Measurements from ENCODE around the gene ARHGAP27.
"Not testable (repeated sequence)": the region's sequence is repeated elsewhere in the genome, so short reads cannot be mapped to it uniquely, and the experiment has no call there.

The ARHGAP27 gene

GRCh38 chr17:45346216-45347015 lies 86.3 kb downstream of the ARHGAP27 start:
- no peak for DNase-seq
- H3K4me1 Mint-ChIP-seq = peaks cover 24% of the 10 kb centered on the region

GRCh38 chr17:45345554-45346215 lies 87.0 kb downstream of the ARHGAP27 start:
- Mint-ChIP-seq H3K36me3 (ENCODE audit: low read depth) (no peaks in the 10 kb centered on the region), H3K27me3 (ENCODE audit: low read depth, poor library complexity) (peaks cover 14% of the 10 kb centered on the region), H3K4me1 (peaks cover 27% of the 10 kb centered on the region), H3K4me3 (no peak overlapping the region), H3K27ac (no peak overlapping the region), H3K9me3 (peaks cover 3% of the 10 kb centered on the region)
- TF ChIP-seq CTCF (IDR thresholded peaks at IDR 0.05) = no peak
- DNase-seq = no peak

More at GRCh38 chr17:45346216-45347015, 86.3 kb downstream of the ARHGAP27 start:
- Mint-ChIP-seq H3K36me3 (ENCODE audit: low read depth) (no peaks in the 10 kb centered on the region), H3K27ac (no peak overlapping the region), H3K4me3 (no peak overlapping the region), H3K9me3 (peaks cover 9% of the 10 kb centered on the region), H3K27me3 (ENCODE audit: low read depth, poor library complexity) (peaks cover 14% of the 10 kb centered on the region)
- TF ChIP-seq CTCF (IDR thresholded peaks at IDR 0.05) = no peak

- H3K4me3 Mint-ChIP-seq = no peak overlapping the region
- H3K9me3 Mint-ChIP-seq = peaks cover 3% of the 10 kb centered on the region
- H3K4me1 Mint-ChIP-seq = peaks cover 27% of the 10 kb centered on the region
- no peak for TF ChIP-seq CTCF (IDR thresholded peaks at IDR 0.05)
- H3K27ac Mint-ChIP-seq = no peak overlapping the region
- DNase-seq = no peak
- peaks cover 14% of the 10 kb centered on the region for H3K27me3 Mint-ChIP-seq (ENCODE audit: low read depth, poor library complexity)
- H3K36me3 Mint-ChIP-seq (ENCODE audit: low read depth) = no peaks in the 10 kb centered on the region
Observed at GRCh38 chr17:45345246-45345553, 87.5 kb downstream of the ARHGAP27 start.

GRCh38 chr17:45343967-45344664 lies 88.6 kb downstream of the ARHGAP27 start:
- DNase-seq; H3K36me3 Mint-ChIP-seq (ENCODE audit: low read depth); H3K4me3 Mint-ChIP-seq; H3K27ac Mint-ChIP-seq; H3K9me3 Mint-ChIP-seq: not testable (repeated sequence)
- Mint-ChIP-seq H3K4me1 (peaks cover 33% of the 10 kb centered on the region), H3K27me3 (ENCODE audit: low read depth, poor library complexity) (peaks cover 12% of the 10 kb centered on the region)
